Measurements from ENCODE around the gene NME3. TPM values are rescaled to one million over a fixed set of nuclear protein-coding genes. Genes with fewer than 3 reads are reported as not detected.
A peak's percentile ranks its signal among the peaks of the same experiment; 100 is the strongest.

The NME3 gene
- total and polyA plus RNA-seq, 2 of the 13 experiments (the other 11 are each of a cell fraction or from before 2014, with no cell fraction given): 10.4 to 15.9 TPM

DNA sequence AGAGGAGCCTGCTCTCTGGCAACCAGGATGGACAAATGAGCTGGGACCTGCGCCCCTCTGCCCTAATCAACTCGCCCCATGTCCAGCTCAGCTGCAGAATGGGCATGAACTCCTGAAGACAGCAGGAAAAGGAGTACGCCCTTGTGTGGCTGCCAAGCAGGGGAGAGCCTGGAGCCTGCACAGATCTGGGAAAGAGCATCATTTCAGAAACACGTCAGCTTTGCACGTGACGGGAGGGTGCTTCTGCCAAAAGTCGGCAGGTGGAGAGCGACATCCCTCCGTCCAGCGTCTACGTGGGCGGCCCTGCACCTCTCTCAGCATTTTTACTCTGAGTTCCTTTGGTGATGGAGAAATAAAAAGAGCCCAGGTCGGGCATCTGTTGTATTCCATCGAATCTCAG lies 18.5 kb downstream of the NME3 start (continued):
- TF ChIP-seq, protein P1, sequence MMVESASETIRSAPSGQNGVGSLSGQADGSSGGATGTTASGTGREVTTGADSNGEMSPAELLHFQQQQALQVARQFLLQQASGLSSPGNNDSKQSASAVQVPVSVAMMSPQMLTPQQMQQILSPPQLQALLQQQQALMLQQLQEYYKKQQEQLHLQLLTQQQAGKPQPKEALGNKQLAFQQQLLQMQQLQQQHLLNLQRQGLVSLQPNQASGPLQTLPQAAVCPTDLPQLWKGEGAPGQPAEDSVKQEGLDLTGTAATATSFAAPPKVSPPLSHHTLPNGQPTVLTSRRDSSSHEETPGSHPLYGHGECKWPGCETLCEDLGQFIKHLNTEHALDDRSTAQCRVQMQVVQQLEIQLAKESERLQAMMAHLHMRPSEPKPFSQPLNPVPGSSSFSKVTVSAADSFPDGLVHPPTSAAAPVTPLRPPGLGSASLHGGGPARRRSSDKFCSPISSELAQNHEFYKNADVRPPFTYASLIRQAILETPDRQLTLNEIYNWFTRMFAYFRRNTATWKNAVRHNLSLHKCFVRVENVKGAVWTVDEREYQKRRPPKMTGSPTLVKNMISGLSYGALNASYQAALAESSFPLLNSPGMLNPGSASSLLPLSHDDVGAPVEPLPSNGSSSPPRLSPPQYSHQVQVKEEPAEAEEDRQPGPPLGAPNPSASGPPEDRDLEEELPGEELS (CRISPR knock-in tag; IDR thresholded peaks at IDR 0.05): no peak
- TF ChIP-seq, protein P2, sequence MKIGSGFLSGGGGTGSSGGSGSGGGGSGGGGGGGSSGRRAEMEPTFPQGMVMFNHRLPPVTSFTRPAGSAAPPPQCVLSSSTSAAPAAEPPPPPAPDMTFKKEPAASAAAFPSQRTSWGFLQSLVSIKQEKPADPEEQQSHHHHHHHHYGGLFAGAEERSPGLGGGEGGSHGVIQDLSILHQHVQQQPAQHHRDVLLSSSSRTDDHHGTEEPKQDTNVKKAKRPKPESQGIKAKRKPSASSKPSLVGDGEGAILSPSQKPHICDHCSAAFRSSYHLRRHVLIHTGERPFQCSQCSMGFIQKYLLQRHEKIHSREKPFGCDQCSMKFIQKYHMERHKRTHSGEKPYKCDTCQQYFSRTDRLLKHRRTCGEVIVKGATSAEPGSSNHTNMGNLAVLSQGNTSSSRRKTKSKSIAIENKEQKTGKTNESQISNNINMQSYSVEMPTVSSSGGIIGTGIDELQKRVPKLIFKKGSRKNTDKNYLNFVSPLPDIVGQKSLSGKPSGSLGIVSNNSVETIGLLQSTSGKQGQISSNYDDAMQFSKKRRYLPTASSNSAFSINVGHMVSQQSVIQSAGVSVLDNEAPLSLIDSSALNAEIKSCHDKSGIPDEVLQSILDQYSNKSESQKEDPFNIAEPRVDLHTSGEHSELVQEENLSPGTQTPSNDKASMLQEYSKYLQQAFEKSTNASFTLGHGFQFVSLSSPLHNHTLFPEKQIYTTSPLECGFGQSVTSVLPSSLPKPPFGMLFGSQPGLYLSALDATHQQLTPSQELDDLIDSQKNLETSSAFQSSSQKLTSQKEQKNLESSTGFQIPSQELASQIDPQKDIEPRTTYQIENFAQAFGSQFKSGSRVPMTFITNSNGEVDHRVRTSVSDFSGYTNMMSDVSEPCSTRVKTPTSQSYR (CRISPR knock-in tag; IDR thresholded peaks at IDR 0.05; ENCODE audit: borderline replicate concordance): no peak
- no peak for TF ChIP-seq MAFG (CRISPR knock-in tag; IDR thresholded peaks at IDR 0.05)

DNA sequence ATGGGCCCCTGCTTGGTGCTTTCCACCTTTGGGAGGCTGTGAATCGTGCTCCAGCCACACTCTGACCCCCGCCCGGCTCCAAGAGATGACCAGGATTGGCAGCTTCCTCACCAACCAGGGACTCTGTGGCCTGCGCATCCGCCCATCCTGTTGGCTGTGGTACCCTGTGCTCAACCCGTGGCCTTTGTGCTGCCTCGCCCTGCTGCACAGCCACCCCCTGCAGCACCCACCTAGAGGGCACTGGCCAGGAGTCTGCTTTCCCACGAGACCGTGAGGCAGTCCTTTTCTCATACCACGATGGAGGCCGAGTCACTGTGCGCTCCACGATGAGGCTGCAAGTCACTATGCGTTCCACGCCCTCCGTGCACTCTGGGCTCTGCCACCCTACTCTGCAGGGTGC lies 19.4 kb downstream of the NME3 start:
- no peaks in the 10 kb centered on the region for H3K79me2 ChIP-seq (ENCODE audit: insufficient read depth, low read length)
- no peaks in the 10 kb centered on the region for H4K20me1 ChIP-seq (ENCODE audit: insufficient read depth, low read length)
- intact Hi-C loops (cut with micrococcal nuclease; ENCODE audit: unreplicated experiment) (no loop called here), in situ Hi-C loops (cut with HindIII; ENCODE audit: extremely low pct_ligation_motif_present, low pct_unique_long_range_greater_than_20kb) (no loop called here)
- TF ChIP-seq, protein P3, sequence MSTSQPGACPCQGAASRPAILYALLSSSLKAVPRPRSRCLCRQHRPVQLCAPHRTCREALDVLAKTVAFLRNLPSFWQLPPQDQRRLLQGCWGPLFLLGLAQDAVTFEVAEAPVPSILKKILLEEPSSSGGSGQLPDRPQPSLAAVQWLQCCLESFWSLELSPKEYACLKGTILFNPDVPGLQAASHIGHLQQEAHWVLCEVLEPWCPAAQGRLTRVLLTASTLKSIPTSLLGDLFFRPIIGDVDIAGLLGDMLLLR (CRISPR knock-in tag; IDR thresholded peaks at IDR 0.05): no peak
- TF ChIP-seq SETDB1 (CRISPR knock-in tag; IDR thresholded peaks at IDR 0.05; ENCODE audit: borderline replicate concordance): no peak
- no peak for TF ChIP-seq NFIB (CRISPR knock-in tag; IDR thresholded peaks at IDR 0.05; ENCODE audit: borderline replicate concordance)
- no peak for TF ChIP-seq SMARCE1 (IDR thresholded peaks at IDR 0.05; ENCODE audit: borderline replicate concordance)
- TF ChIP-seq ELF4 (CRISPR knock-in tag; IDR thresholded peaks at IDR 0.05; ENCODE audit: borderline replicate concordance): no peak
- TF ChIP-seq AGO2 (optimal IDR thresholded peaks at IDR 0.05; ENCODE audit: low read depth, low read length): peak; percentile 26
- CTCF ChIA-PET (ENCODE audit: low intra/inter-chr PET ratio, low total read pairs): no interaction called here
- no peak overlapping the region for H3K4me3 ChIP-seq (replicated peaks in 1 of 3; ENCODE audit: insufficient read depth in 1 of 3, low read depth in 2 of 3, low read length in 3 of 3)
- no TSS peak for BruUV-seq (replicated peaks)
- no peak overlapping the region for H3K4me2 ChIP-seq (ENCODE audit: low read depth, low read length)
- ATAC-seq (no peak), FAIRE-seq (no peak), DNase-seq (ENCODE audit: low spot score) (no peak)
- H3K36me3 ChIP-seq (replicated peaks in 1 of 2; ENCODE audit: control insufficient read depth in 1 of 2, insufficient read depth in 2 of 2, low read length in 2 of 2): peaks cover 15 to 57% of the 10 kb centered on the region in 2 experiments; a peak in 4 of 5 replicates
- H3K27ac ChIP-seq (ENCODE audit: extremely low read length, insufficient read depth, low read length): no peak overlapping the region
- WGBS (ENCODE audit: low lambda C conversion rate): 99% methylated on average over 13 of the region's 16 CpGs
- H3K4me1 ChIP-seq (ENCODE audit: insufficient read depth, low read length): no peaks in the 10 kb centered on the region
- H3K27me3 ChIP-seq (ENCODE audit: control insufficient read depth in 1 of 2, insufficient read depth in 2 of 2, low read length in 2 of 2): no peaks in the 10 kb centered on the region
- H3K9ac ChIP-seq (ENCODE audit: insufficient read depth, low read depth, low read length): no peak overlapping the region
- no peaks in the 10 kb centered on the region for H3K9me3 ChIP-seq (ENCODE audit: low read length)
- POLR2A ChIA-PET: no interaction called here
- no peak overlapping the region for H2AFZ ChIP-seq (ENCODE audit: low read length)

Data from HepG2 (cell line).